GM18505 (cell line): Measurements from ENCODE around the gene BRINP3.

Experiments
- ATAC-seq: cut with Tn5 transposase; IDR thresholded peaks from one replicate; pipeline ENCODE4 v1.9.1; 2021; ENCODE audit not compliant: unreplicated experiment
- POLR2A ChIP-seq: IDR thresholded peaks from 4 replicates; pipeline ENCODE4 v1.6.1; 2011; ENCODE audit warnings: borderline replicate concordance; ENCODE audit not compliant: insufficient read depth, insufficient read length; ENCODE audit errors: extremely low read depth

Gene BRINP3

DNA sequence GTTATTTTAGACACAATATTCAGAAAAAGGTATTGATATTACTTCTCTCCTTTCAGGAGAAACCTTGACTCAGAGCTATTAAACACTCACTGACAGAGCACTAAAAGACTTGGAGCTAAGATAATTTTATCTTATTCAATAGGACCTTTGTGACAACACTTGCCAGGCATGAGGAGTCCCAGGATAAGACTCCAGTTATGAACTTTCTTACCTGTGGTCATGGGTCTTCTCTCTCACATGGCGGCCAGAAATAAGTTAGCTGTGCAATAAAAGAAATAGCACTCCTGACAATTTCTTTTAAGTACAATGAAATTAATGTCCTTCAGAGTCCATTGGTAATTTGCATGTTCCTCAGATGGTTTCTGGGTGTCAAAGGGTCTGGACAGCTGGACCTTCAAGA, 382.1 kb downstream of the BRINP3 start:
- ATAC-seq, result no peak
- no peak for TF ChIP-seq POLR2A

DNA sequence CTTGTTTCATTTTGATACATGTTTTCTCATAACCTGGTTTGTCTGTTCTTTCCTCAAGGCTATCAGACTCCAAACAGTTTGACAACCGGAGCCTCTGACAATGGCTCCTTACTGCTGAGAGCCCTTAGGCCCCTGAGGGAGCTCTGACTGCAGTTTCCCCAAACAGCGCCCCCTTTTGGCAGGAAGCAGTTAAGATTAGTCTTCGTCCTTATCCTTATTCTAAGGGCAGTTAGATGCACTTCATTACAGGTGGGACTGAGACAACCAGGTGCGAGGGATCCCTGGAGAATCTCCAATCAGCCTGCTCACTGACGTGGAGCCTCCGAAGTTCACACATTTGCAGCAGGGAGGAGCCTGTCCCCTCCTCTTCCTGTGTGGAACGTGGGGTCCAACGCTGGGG, 393.1 kb downstream of the BRINP3 start:
- no peak for ATAC-seq

GRCh38 chr1:190068304-190068703, 409.4 kb downstream of the BRINP3 start:
- no peak for ATAC-seq
- no peak for TF ChIP-seq POLR2A

More for the DNA sequence above, 393.1 kb downstream of the BRINP3 start:
- TF ChIP-seq POLR2A, result no peak

DNA sequence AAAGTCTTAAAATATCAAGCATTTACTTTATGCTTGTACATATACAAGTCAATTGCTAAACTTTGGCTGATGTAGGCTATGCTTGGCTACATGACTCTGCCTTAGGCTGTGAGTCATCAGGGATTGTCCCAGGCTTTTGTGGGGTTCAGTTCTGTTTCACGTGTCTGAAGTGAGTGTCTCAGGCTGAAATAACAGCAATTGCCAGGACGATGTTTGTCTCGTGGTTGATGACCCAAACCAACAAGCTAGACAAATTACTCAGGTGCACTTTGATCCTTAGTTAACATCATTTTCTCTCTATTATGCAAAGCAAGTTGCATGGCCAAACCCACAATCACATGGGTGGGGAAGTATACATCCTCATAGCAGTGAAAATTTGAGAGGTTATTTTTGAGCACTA, 410.1 kb downstream of the BRINP3 start:
- TF ChIP-seq POLR2A, result no peak
- no peak for ATAC-seq

GRCh38 chr1:190066011-190066410, 411.7 kb downstream of the BRINP3 start:
- ATAC-seq, result no peak

DNA sequence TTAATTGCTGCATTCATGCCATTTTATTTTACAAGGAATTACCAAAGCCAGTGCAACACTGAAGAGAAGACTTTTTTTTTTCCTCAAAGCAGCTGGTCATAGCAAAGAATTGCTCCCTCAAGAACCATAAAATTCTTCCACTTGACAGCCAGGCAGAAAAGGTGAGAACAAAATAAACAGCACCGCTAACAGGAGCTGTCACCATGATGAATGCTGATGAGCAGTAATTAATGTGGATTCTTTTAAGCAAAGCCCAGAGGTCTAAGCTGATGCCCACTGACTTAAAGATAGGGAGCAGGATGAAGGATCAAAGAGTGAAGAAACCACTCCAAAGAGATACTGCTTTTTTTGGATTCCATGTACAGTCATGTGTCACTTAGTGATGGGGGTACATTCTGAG, 428.4 kb downstream of the BRINP3 start:
- ATAC-seq, result no peak
- no peak for TF ChIP-seq POLR2A

More at GRCh38 chr1:190066011-190066410, 411.7 kb downstream of the BRINP3 start:
- no peak for TF ChIP-seq POLR2A
